ENCODE results near the gene AREL1. TPM values are rescaled to one million over a fixed set of nuclear protein-coding genes. Genes with fewer than 3 reads are reported as not detected.

The AREL1 gene
- polyA plus RNA-seq, 1 donor = 23.5 TPM

DNA sequence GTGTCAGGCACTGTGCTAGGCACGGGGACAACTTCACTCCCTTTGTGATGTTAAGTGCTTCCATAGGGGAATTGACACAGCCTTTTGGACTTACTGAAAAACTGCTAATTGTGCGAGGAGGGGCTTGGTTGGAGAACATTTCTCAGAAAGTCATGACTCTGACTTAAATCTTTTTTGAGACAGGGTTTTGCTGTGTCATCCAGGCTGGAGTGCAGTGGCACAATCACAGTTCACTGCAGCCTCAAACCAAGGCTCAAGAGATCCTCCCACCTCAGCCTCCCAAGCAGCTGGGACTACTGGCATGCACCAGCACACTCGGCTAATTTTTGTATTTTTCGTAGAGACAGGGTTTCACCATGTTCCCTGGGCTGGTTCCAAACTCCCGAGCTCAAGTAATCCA, 90.6 kb downstream of the AREL1 start:
- H3K36me3 ChIP-seq (ENCODE audit: control insufficient read depth, insufficient read depth, low read length) = no peaks in the 10 kb centered on the region
- no peaks in the 10 kb centered on the region for H3K9me3 ChIP-seq (ENCODE audit: control insufficient read depth, low read depth, low read length)
- no peaks in the 10 kb centered on the region for H3K27me3 ChIP-seq (ENCODE audit: control insufficient read depth, insufficient read depth, low read length)
- H3K4me1 ChIP-seq (ENCODE audit: control insufficient read depth, insufficient read depth, low read length) = peaks cover 3% of the 10 kb centered on the region
- no peak overlapping the region for H3K4me3 ChIP-seq (ENCODE audit: low read length)
- no CpG with 5 or more reads among the region's 5 CpGs for WGBS (ENCODE audit: insufficient coverage, low lambda C conversion rate)
- no peak for DNase-seq
- no peak overlapping the region for H3K27ac ChIP-seq (ENCODE audit: low read length)

DNA sequence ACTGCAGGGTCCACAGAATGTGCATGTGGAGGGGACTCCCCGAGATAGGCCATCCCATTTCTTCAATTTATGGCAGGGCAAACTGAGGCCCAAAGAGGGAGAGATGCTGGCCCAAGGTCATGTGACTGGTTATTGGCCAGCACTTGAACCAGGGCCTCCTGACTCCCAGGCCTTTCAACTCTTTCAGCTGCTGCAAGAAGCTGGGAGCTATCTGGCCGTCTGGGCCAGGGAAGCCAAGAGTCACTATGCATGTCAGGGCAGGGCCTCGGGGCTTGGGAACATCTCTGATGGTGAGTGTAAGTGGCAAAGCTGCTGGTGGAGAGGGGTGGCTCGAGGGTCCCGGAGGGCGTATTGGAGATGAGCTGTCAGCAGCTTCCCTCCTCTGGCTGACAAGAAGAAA, 91.3 kb downstream of the AREL1 start:
- H3K36me3 ChIP-seq (ENCODE audit: control insufficient read depth, insufficient read depth, low read length) = no peaks in the 10 kb centered on the region
- no peak overlapping the region for H3K4me3 ChIP-seq (ENCODE audit: low read length)
- DNase-seq = no peak
- WGBS (ENCODE audit: insufficient coverage, low lambda C conversion rate) = no CpG with 5 or more reads among the region's 6 CpGs
- H3K27ac ChIP-seq (ENCODE audit: low read length) = no peak overlapping the region
- H3K9me3 ChIP-seq (ENCODE audit: control insufficient read depth, low read depth, low read length) = no peaks in the 10 kb centered on the region
- peaks cover 2% of the 10 kb centered on the region for H3K27me3 ChIP-seq (ENCODE audit: control insufficient read depth, insufficient read depth, low read length)
- H3K4me1 ChIP-seq (ENCODE audit: control insufficient read depth, insufficient read depth, low read length) = peaks cover 3% of the 10 kb centered on the region

DNA sequence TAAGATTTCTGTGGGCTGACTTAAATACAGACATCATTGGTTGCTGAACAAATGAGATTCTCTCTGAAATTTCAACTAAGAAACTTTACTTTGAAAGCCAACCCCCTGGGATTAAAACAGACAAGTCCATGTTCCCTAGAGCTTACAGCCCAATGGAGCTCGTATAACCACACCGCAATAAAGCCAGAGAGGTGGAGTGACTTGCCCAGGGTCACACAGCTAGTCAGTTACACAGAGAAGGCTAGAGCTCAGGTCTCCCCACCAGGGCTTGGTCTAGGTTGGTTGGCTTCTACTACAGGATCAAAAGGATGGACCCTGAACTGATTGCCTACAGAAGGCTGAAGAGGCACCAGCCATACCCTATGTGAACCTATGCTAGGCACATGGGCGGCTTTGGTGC, 92.0 kb downstream of the AREL1 start:
- DNase-seq = no peak
- Histone ChIP-seq H3K27me3 (ENCODE audit: control insufficient read depth, insufficient read depth, low read length) (peaks cover 8% of the 10 kb centered on the region), H3K36me3 (ENCODE audit: control insufficient read depth, insufficient read depth, low read length) (no peaks in the 10 kb centered on the region), H3K4me3 (ENCODE audit: low read length) (no peak overlapping the region), H3K9me3 (ENCODE audit: control insufficient read depth, low read depth, low read length) (no peaks in the 10 kb centered on the region), H3K27ac (ENCODE audit: low read length) (no peak overlapping the region), H3K4me1 (ENCODE audit: control insufficient read depth, insufficient read depth, low read length) (peaks cover 3% of the 10 kb centered on the region)
- WGBS (ENCODE audit: insufficient coverage, low lambda C conversion rate) = no CpG with 5 or more reads among the region's 3 CpGs

DNA sequence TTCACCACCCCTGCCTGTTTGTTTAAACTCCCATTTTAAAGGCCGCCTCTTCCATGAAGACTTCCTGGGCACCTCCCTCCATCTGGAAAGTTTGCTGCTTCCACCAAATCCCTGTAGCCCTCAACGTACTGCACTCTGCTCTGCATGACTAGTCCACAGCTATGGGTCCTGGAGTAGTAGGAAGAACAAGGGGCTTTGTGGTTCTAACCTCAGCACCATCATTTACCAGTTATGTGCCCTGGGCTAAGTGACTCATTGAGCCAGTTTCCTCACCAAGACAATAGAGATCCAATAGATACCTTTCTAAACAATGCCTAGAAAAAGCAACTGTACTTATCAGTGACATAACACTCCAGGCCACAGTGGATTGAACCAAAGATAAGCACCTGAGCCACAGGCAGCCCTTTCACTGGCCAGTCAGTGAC, 92.4 kb downstream of the AREL1 start:
- peaks cover 11% of the 10 kb centered on the region for H3K27me3 ChIP-seq (ENCODE audit: control insufficient read depth, insufficient read depth, low read length)
- no peaks in the 10 kb centered on the region for H3K9me3 ChIP-seq (ENCODE audit: control insufficient read depth, low read depth, low read length)
- no peak overlapping the region for H3K27ac ChIP-seq (ENCODE audit: low read length)
- H3K36me3 ChIP-seq (ENCODE audit: control insufficient read depth, insufficient read depth, low read length) = no peaks in the 10 kb centered on the region
- WGBS (ENCODE audit: insufficient coverage, low lambda C conversion rate) = no CpG with 5 or more reads among the region's 2 CpGs
- no peak overlapping the region for H3K4me3 ChIP-seq (ENCODE audit: low read length)
- no peak for DNase-seq
- H3K4me1 ChIP-seq (ENCODE audit: control insufficient read depth, insufficient read depth, low read length) = peaks cover 3% of the 10 kb centered on the region

DNA sequence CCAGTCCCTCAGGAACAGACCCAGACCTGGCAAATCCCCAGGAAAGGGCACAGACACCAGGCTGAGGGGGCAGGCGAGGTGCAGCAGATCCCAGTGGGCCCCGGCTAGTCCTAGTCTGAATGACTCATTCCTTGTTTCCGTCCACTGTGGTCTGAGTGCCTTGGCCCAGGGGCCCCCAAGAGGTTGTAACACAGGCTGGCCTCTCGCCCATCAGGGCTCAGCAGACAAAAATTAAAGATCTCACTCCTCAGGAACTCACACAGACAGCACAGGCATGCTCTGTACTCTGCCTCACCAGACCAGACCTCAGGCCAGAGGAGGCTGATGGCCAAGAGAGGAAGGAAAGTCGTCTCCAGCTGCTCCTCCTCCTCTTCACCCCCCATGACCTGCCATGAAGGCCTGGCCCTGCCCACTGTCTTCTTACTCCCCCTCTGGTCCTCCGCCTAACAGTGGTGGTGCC, 93.2 kb downstream of the AREL1 start:
- DNase-seq = no peak
- H3K4me1 ChIP-seq (ENCODE audit: control insufficient read depth, insufficient read depth, low read length) = peaks cover 3% of the 10 kb centered on the region
- no peaks in the 10 kb centered on the region for H3K9me3 ChIP-seq (ENCODE audit: control insufficient read depth, low read depth, low read length)
- H3K36me3 ChIP-seq (ENCODE audit: control insufficient read depth, insufficient read depth, low read length) = no peaks in the 10 kb centered on the region
- no CpG with 5 or more reads among the region's 6 CpGs for WGBS (ENCODE audit: insufficient coverage, low lambda C conversion rate)
- peaks cover 20% of the 10 kb centered on the region for H3K27me3 ChIP-seq (ENCODE audit: control insufficient read depth, insufficient read depth, low read length)
- no peak overlapping the region for H3K4me3 ChIP-seq (ENCODE audit: low read length)
- H3K27ac ChIP-seq (ENCODE audit: low read length) = no peak overlapping the region

DNA sequence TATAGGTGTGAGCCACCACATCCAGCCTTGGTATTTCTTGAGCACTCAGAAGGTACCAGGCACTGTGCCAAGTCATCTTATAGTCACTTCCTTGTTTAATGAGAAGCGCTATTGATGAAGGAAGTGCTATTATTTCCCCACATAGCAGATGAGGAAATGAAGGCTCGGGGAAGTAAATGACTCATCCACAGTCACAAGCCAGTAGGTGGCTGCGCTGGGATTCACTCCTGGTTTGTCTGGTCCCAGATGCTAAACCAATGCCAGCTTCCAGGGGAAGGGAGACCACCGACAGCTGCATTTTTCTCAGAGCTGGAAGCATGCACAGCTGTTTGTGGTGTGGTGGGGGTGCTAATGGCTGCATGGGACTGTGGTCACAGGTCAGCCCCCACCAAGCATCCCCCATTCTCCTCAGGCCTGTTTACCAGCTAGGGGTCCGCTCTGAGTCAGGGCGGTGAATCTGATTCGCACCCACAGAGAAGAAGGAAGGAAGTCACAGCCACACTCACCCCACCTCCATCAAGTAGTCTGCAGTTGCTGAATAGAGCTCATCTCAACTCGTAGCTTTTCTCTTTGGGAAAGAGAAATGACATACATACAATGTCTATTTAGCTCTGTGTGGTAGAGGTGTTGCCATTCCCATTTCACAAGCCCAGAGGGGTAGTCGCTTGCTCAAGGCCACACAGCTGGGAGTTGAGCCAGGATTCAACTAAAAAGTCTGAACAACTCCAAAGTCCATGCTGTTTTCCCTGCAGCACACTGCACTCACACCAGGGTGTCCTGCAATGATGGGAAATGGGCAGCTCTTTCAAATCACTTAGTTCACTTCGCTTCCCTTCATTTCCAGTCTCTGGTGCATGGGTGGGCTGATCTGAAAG, 94.6 kb downstream of the AREL1 start:
- WGBS (ENCODE audit: insufficient coverage, low lambda C conversion rate) = no CpG with 5 or more reads among the region's 10 CpGs
- Histone ChIP-seq H3K27me3 (ENCODE audit: control insufficient read depth, insufficient read depth, low read length) (peaks cover 28% of the 10 kb centered on the region), H3K4me1 (ENCODE audit: control insufficient read depth, insufficient read depth, low read length) (peaks cover 3% of the 10 kb centered on the region), H3K4me3 (ENCODE audit: low read length) (no peak overlapping the region), H3K36me3 (ENCODE audit: control insufficient read depth, insufficient read depth, low read length) (no peaks in the 10 kb centered on the region), H3K27ac (ENCODE audit: low read length) (no peak overlapping the region), H3K9me3 (ENCODE audit: control insufficient read depth, low read depth, low read length) (no peaks in the 10 kb centered on the region)
- DNase-seq = no peak

DNA sequence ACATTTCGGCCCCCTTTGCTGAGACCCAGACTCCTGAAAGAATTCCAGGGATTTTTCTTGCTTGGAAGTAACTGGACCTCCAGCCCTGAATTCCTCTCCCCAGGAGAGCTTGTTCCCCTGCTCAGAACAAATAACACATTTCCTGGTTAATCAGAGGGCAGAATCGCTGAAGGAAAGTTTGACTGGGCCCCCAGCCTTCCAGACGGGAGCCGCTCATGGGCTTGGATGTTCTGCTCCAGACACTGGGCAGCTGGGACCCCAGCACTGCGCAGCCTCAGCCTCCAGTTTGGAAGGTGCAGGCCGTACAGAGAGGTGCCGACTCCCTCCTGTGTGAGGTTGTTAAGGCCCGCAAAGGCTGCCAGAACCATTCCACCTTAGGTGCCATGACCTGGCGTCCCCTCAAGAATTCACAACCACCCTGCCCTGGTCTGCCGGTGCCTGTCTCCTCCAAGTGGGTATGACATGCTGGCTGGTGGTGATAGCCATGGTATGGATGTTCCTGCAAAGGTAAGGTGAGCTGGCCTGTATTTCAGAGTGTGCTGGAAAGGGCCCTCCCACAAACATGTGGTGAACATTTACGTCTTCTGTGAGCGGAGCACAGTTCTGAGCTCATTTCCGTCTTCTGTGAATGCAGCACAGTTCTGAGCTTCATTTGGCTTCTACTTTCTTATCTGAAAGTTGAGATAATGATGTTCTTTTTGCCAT, 95.7 kb downstream of the AREL1 start:
- no peaks in the 10 kb centered on the region for H3K9me3 ChIP-seq (ENCODE audit: control insufficient read depth, low read depth, low read length)
- WGBS (ENCODE audit: insufficient coverage, low lambda C conversion rate) = no CpG with 5 or more reads among the region's 13 CpGs
- no peak for DNase-seq
- no peak overlapping the region for H3K27ac ChIP-seq (ENCODE audit: low read length)
- H3K4me3 ChIP-seq (ENCODE audit: low read length) = no peak overlapping the region
- peaks cover 35% of the 10 kb centered on the region for H3K27me3 ChIP-seq (ENCODE audit: control insufficient read depth, insufficient read depth, low read length)
- no peaks in the 10 kb centered on the region for H3K36me3 ChIP-seq (ENCODE audit: control insufficient read depth, insufficient read depth, low read length)
- peaks cover 3% of the 10 kb centered on the region for H3K4me1 ChIP-seq (ENCODE audit: control insufficient read depth, insufficient read depth, low read length)

DNA sequence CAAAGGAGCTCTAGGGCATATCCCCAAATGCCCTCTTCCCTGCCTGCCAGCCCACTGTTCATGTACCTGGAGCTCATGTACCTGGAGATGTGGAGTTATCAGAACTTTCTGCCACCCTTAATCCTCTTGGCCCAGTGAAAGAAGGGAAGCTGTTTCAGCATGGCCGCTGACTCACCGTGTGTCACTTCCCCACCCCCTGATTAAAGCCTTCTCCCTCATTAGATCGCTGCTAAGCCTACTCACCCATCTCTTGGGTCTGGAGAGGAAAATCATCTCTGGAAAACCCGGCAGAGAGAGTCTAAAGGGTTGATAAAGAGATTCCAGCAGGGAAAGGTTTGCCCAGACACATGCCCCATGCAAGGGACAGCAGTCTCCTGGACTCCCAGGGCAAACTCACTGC, 96.4 kb downstream of the AREL1 start:
- Histone ChIP-seq H3K4me3 (ENCODE audit: low read length) (no peak overlapping the region), H3K36me3 (ENCODE audit: control insufficient read depth, insufficient read depth, low read length) (no peaks in the 10 kb centered on the region), H3K27ac (ENCODE audit: low read length) (no peak overlapping the region), H3K27me3 (ENCODE audit: control insufficient read depth, insufficient read depth, low read length) (peaks cover 41% of the 10 kb centered on the region), H3K4me1 (ENCODE audit: control insufficient read depth, insufficient read depth, low read length) (peaks cover 3% of the 10 kb centered on the region), H3K9me3 (ENCODE audit: control insufficient read depth, low read depth, low read length) (no peaks in the 10 kb centered on the region)
- WGBS (ENCODE audit: insufficient coverage, low lambda C conversion rate) = no CpG with 5 or more reads among the region's 4 CpGs
- DNase-seq = no peak

DNA sequence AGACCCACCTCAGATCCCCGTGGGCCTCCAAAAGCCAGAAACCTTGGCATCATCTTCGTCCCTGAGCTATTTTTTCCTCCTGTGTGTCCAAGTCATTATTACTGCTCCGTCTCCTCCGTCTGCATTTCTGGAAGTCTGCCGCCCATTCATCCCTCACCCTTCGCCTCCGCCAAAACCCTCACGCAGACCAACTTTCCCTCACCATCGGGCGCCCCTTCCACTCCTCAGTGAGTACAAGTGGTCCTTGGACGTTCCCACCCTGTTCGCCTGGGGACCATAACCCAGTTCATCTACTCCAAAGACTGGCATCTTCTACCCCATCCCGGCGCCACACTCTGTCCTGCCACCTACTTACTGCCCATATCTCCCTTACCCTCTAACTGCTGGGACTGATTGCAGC, 97.1 kb downstream of the AREL1 start:
- Histone ChIP-seq H3K4me3 (ENCODE audit: low read length) (no peak overlapping the region), H3K4me1 (ENCODE audit: control insufficient read depth, insufficient read depth, low read length) (peaks cover 3% of the 10 kb centered on the region), H3K27me3 (ENCODE audit: control insufficient read depth, insufficient read depth, low read length) (peaks cover 49% of the 10 kb centered on the region), H3K9me3 (ENCODE audit: control insufficient read depth, low read depth, low read length) (peaks cover 3% of the 10 kb centered on the region), H3K36me3 (ENCODE audit: control insufficient read depth, insufficient read depth, low read length) (no peaks in the 10 kb centered on the region), H3K27ac (ENCODE audit: low read length) (no peak overlapping the region)
- 93% methylated on average over 11 of the region's 14 CpGs for WGBS (ENCODE audit: insufficient coverage, low lambda C conversion rate)
- no peak for DNase-seq

DNA sequence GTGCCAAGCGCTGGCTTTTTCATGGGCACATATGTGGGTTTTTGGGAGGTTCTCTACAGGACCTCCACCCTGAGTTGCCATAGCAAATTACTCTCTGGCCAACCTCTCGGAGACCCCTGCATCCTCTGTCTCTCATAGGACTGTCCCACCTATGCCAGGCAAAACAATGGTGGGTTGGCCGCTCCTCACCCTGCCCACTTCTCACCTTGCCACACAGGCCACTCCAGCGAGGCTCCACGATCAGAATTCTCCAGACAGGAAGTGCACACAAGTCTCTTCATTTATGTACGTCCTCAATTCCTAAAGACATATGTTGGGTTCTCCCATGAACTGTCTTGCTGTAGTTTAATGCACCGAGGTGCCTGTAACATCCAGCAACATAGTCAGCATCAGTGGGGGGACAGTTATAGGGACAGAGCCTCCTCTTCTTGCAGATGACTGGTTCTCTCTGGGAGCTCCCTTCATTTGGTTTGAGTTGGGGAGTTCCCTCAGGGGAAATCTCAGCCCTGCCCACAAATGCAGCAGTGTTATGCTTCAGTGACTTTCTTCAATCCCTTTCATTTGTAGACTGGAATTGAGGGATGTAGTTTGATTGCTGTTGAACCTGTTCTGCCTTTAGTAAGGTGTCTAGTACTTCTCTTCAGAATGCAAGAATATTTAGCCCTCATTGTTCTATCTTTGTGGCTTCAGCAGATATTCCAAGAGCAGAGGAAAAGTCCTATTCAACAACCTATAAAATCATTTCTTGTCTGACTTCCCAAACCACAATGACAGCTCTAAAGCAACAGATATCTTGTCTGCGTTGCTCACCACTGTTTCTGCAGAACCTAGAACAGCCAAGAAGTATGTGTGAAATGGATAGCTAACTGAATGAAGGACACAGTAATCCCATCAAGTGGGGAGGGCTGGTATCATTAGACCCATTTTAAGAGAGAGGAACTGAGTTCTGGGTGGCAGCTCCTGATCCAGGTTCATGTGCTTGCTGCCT, 98.1 kb downstream of the AREL1 start:
- Histone ChIP-seq H3K27me3 (ENCODE audit: control insufficient read depth, insufficient read depth, low read length) (peaks cover 58% of the 10 kb centered on the region), H3K4me1 (ENCODE audit: control insufficient read depth, insufficient read depth, low read length) (peaks cover 3% of the 10 kb centered on the region), H3K9me3 (ENCODE audit: control insufficient read depth, low read depth, low read length) (peaks cover 6% of the 10 kb centered on the region), H3K36me3 (ENCODE audit: control insufficient read depth, insufficient read depth, low read length) (no peaks in the 10 kb centered on the region), H3K27ac (ENCODE audit: low read length) (no peak overlapping the region), H3K4me3 (ENCODE audit: low read length) (no peak overlapping the region)
- DNase-seq = no peak
- WGBS (ENCODE audit: insufficient coverage, low lambda C conversion rate) = no CpG with 5 or more reads among the region's 8 CpGs

Data from large intestine (tissue), 3 donors.